Fibroblast of skin of right biceps (primary cell): ENCODE measurements around the gene GNAZ.

Source experiments
- DNase-seq: peaks from one replicate; pipeline ENCODE4 v3.0.0-alpha.2; 2013

Gene GNAZ

GRCh38 chr22:23142546-23143105 lies 72.3 kb downstream of the GNAZ start:
- no peak for DNase-seq

GRCh38 chr22:23143119-23143518 lies 72.8 kb downstream of the GNAZ start:
- no peak for DNase-seq

GRCh38 chr22:23144432-23144831 lies 74.1 kb downstream of the GNAZ start:
- no peak for DNase-seq

GRCh38 chr22:23144932-23145877 lies 74.9 kb downstream of the GNAZ start, which contains the start of gene RAB36:
RAB36 (plus strand) TSS chr22:23145477; CDS start chr22:23146617, 1,140 bp downstream.
- DNase-seq = peak; percentile 98

GRCh38 chr22:23145878-23146470 lies 75.7 kb downstream of the GNAZ start:
- no peak for DNase-seq

GRCh38 chr22:23146478-23147205 lies 76.3 kb downstream of the GNAZ start:
- no peak for DNase-seq

- peak; percentile 7 for DNase-seq
These were observed 77.5 kb downstream of the GNAZ start for GRCh38 chr22:23147617-23148387.

GRCh38 chr22:23149743-23150238 lies 79.5 kb downstream of the GNAZ start:
- no peak for DNase-seq

GRCh38 chr22:23150762-23151161 lies 80.4 kb downstream of the GNAZ start:
- DNase-seq = no peak

GRCh38 chr22:23151827-23152226 lies 81.5 kb downstream of the GNAZ start:
- no peak for DNase-seq

GRCh38 chr22:23152238-23153114 lies 82.2 kb downstream of the GNAZ start:
- DNase-seq = no peak

- no peak for DNase-seq
These were observed 83.7 kb downstream of the GNAZ start for GRCh38 chr22:23153994-23154393.

- DNase-seq = no peak
These were observed 84.1 kb downstream of the GNAZ start for GRCh38 chr22:23154461-23154860.

GRCh38 chr22:23155143-23155542 lies 84.8 kb downstream of the GNAZ start:
- no peak for DNase-seq

GRCh38 chr22:23155831-23156230 lies 85.5 kb downstream of the GNAZ start:
- DNase-seq = no peak

GRCh38 chr22:23156286-23156685 lies 86.0 kb downstream of the GNAZ start:
- no peak for DNase-seq

- DNase-seq = no peak
These were observed 87.5 kb downstream of the GNAZ start for GRCh38 chr22:23157560-23158515.

GRCh38 chr22:23158516-23159290 lies 88.4 kb downstream of the GNAZ start:
- no peak for DNase-seq

GRCh38 chr22:23159291-23159630 lies 88.9 kb downstream of the GNAZ start:
- no peak for DNase-seq
